CD4-positive, alpha-beta T cell treated with Interleukin-6 for 4 hours (primary cell): ENCODE data around the gene TYROBP.
"Not testable (repeated sequence)": the region's sequence is repeated elsewhere in the genome, so short reads cannot be mapped to it uniquely, and the experiment has no call there.

ENCODE experiments used
- DNase-seq: peaks from one replicate; pipeline ENCODE4 v3.0.0-alpha.2; 2020; ENCODE audit warnings: mixed read lengths

Gene TYROBP

GRCh38 chr19:35931161-35931873 lies 23.2 kb upstream of the TYROBP start:
- peak; percentile 99 for DNase-seq

GRCh38 chr19:35929876-35930275 lies 21.8 kb upstream of the TYROBP start:
- no peak for DNase-seq

GRCh38 chr19:35928507-35928906 lies 20.4 kb upstream of the TYROBP start:
- DNase-seq = no peak

- no peak for DNase-seq
These were observed 17.4 kb upstream of the TYROBP start for GRCh38 chr19:35925501-35925900.

GRCh38 chr19:35921012-35921411 lies 12.9 kb upstream of the TYROBP start:
- no peak for DNase-seq

- no peak for DNase-seq
These were observed 11.2 kb upstream of the TYROBP start for GRCh38 chr19:35919306-35919705.

GRCh38 chr19:35915443-35915842 lies 7.3 kb upstream of the TYROBP start:
- no peak for DNase-seq

- DNase-seq = no peak
These were observed 5.5 kb upstream of the TYROBP start for GRCh38 chr19:35913589-35913988.

GRCh38 chr19:35911790-35912189 lies 3.7 kb upstream of the TYROBP start:
- peak; percentile 51 for DNase-seq

- no peak for DNase-seq
These were observed 3.1 kb upstream of the TYROBP start for GRCh38 chr19:35911173-35911572.

GRCh38 chr19:35910355-35910754 lies 2.3 kb upstream of the TYROBP start:
- not testable (repeated sequence) for DNase-seq

- DNase-seq = no peak
These were observed 1.6 kb upstream of the TYROBP start for GRCh38 chr19:35909684-35910035.

- peak; percentile 47 for DNase-seq
These were observed 1.0 kb upstream of the TYROBP start for GRCh38 chr19:35908973-35909683.

- no peak for DNase-seq
These were observed 734 bp downstream of the TYROBP start for GRCh38 chr19:35907377-35907745.

- no peak for DNase-seq
These were observed 2.8 kb downstream of the TYROBP start for GRCh38 chr19:35905178-35905727.

- no peak for DNase-seq
These were observed 3.6 kb downstream of the TYROBP start for GRCh38 chr19:35904311-35905068.

- peak; percentile 94 for DNase-seq
These were observed 4.4 kb downstream of the TYROBP start for GRCh38 chr19:35903550-35904179.

- no peak for DNase-seq
These were observed 5.1 kb downstream of the TYROBP start for GRCh38 chr19:35902870-35903475.

- DNase-seq = peak; percentile 53
These were observed 6.0 kb downstream of the TYROBP start, which contains the start of gene HCST for GRCh38 chr19:35901854-35902661. Gene HCST (plus strand): TSS chr19:35902529. CDS start chr19:35902594, 65 bp downstream.

- no peak for DNase-seq
These were observed 6.9 kb downstream of the TYROBP start for GRCh38 chr19:35901055-35901644.

GRCh38 chr19:35899547-35900214 lies 8.4 kb downstream of the TYROBP start:
- peak; percentile 90 for DNase-seq
